ENCODE data around the gene GRK1. TPM values are rescaled to one million over a fixed set of nuclear protein-coding genes. Genes with fewer than 3 reads are reported as not detected.

Gene GRK1
- not detected in 2 replicates for total RNA-seq

GRCh38 chr13:113666951-113667701 lies at the start of gene GRK1:
Gene GRK1 (plus strand): TSS chr13:113667219. CDS start chr13:113667387, 168 bp downstream.

GRCh38 chr13:113657851-113658741 lies 8.9 kb upstream of the GRK1 start, which contains the start of gene ATP4B:
Gene ATP4B (minus strand): TSS chr13:113658198. CDS start chr13:113658144, 54 bp downstream.

GRCh38 chr13:113758651-113759524 lies 91.9 kb downstream of the GRK1 start, which contains the start of gene TMEM255B:
Gene TMEM255B (plus strand): TSS chr13:113759226. CDS start chr13:113759270, 44 bp downstream.

Other genes starting within 250 kb of the GRK1 start
- gene ADPRHL1, start 213.7 kb upstream of the GRK1 start, total RNA-seq, result 2.6 and 3.2 TPM in 2 replicates
- 4.2 and 6.7 TPM in 2 replicates for gene DCUN1D2, start 176.5 kb upstream of the GRK1 start, total RNA-seq
- 112 and 125 TPM in 2 replicates for gene TFDP1, start 82.5 kb upstream of the GRK1 start, total RNA-seq
- 0.20 TPM in 1 of 2 replicates, not detected in the other for gene ATP4B, start 9.0 kb upstream of the GRK1 start, total RNA-seq
- 22.0 and 31.4 TPM in 2 replicates for gene TMEM255B, start 92.0 kb downstream of the GRK1 start, total RNA-seq
- gene GAS6, start 196.9 kb downstream of the GRK1 start, total RNA-seq, result 27.9 and 29.5 TPM in 2 replicates

All from mammary microvascular endothelial cell (primary cell).